ENCODE measurements around the gene ING3.
A peak's percentile ranks its signal among the peaks of the same experiment; 100 is the strongest.

The ING3 gene
- 49.0 reads per million, percentile 67 among the genes with 10 or more reads in this experiment for total RNA-seq

DNA sequence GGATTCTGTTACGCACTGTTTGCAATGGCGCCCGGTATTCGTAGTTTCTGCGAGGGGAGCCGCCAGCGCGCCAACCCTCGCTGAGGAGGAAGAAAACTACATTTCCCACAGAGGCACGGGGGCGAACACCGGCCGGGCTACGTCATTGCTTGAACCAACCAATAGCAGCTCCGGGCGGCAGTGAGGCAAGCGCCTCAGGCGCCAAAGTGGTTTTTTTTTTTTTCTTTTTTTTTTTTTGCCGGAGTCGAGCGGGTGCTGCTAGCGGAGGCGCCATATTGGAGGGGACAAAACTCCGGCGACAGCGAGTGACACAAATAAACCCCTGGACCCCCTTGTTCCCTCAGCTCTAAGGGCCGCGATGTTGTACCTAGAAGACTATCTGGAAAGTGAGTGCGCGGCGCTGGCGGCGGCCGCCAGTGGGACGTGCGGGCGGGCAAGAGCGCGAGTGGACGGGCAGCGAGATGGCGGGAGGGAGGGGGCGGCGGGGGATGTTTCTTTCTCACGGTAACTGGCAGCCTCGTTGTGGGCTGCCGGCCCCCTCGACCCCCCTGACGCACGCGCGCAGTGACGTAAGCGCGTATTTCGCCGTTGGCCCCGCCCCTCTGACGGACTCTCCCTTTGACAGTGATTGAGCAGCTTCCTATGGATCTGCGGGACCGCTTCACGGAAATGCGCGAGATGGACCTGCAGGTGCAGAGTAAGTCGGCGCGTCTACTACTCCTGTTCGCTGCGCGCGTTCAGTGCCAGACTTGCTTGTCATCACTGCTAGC is at the start of gene ING3:
ING3 (plus strand) TSS at position 239 of the 770 bp plus-strand sequence; CDS start at position 359, 120 bp downstream.
- peak; percentile 96 for DNase-seq

- no peak for DNase-seq
These were observed 35.1 kb upstream of the ING3 start for GRCh38 chr7:120915314-120916105.

DNA sequence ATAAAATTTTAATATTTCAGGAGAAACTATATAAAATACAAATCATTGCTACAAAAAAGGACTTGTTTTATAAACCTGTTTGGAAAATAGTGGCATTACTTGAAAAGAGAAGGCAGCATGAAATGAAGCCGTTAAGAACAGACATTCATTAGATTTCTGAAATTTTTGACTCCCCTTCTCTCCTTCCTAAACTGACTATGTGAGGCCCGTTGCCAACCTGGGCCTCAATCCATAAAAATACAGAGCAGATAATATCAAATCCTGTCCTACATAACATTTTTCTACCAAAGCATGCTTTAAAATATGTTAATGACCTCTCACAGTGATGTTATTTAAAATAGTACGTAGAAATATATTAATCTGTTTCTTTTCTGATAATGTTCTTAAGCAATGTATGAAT is 34.5 kb upstream of the ING3 start:
- no peak for DNase-seq

GRCh38 chr7:120916538-120916937 is 34.0 kb upstream of the ING3 start:
- DNase-seq = no peak

DNA sequence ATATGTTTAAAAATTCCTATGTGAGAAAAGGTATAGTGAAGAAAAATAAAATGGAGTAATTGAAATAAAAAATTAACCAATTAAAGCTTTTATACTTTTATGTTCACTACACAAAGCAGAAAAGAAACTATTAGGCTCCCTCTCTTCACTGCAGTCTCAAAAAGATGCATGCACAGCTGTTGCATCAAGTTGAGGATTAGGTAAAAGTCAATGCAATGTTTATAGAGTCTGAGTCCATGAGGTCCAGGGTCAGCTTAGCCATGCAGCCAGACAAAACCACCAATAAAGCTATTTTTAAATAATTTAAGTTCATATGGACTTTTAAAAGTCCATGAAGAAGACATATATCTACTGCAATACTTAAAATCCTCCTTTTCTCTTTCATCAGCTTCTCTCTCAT is 31.1 kb upstream of the ING3 start:
- no peak for DNase-seq

DNA sequence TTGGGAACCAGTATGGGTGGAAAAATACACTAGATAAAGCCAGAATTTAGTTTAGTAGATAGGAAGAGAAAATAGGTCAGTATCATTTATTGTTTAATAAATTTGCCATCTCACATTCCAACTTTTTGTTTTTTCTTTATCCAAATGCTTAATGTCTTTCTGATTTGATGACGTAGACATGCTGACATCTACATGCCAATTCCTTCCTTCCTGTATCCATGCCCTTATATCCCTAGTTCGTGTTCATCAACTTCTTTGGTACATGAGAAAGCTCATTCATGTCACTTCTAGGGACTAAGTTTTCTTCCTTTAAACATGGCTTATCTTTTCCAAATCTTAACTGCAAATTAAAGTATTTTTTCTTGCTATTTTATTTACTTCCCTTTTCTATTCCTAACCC is 30.5 kb upstream of the ING3 start:
- no peak for DNase-seq

GRCh38 chr7:120920591-120921274 is 29.8 kb upstream of the ING3 start:
- no peak for DNase-seq

DNA sequence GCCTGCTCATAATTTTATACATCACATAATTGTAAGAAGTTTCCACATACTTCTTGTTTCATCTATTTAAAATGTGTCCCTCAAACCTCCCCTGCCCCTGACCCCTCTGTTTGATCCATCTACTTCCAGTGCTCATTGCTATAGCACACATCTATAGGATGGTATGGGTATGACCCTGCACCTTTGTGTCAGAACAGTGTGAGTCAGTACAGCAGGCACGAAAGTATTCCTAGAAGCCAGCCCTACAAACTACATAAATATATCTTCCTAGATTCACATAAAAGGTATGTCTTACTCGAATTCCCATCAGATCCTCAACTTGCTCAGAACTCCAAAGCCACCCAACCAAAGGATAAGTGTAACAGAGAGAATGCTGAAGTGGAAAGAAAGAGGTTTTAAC is 25.7 kb upstream of the ING3 start:
- DNase-seq = no peak

- no peak for DNase-seq
These were observed 25.2 kb upstream of the ING3 start for GRCh38 chr7:120925392-120925791.

DNA sequence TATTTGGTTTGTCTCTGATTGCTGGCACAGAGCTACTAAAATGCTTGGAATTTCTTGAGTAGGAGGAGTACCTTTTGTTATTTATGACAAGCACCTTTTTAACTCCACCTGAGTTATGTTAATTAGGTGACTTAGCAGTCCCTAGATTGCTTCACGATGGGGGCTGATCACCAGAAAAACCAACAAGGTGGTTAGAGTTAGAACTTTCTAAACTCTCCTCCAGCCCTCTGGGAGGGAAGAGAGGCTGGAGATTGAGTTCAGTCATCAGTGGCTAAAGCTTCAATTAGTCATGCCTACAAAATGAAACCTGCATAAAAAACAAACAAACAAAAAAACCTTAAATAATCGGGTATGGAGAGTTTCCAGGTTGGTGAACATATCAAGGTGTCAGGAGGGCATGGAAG is 23.6 kb upstream of the ING3 start:
- DNase-seq = no peak

- no peak for DNase-seq
These were observed 23.0 kb upstream of the ING3 start for GRCh38 chr7:120927454-120928103.

GRCh38 chr7:120931243-120931642 is 19.3 kb upstream of the ING3 start:
- DNase-seq = no peak

- DNase-seq = no peak
These were observed 17.1 kb upstream of the ING3 start for GRCh38 chr7:120933475-120933874.

DNA sequence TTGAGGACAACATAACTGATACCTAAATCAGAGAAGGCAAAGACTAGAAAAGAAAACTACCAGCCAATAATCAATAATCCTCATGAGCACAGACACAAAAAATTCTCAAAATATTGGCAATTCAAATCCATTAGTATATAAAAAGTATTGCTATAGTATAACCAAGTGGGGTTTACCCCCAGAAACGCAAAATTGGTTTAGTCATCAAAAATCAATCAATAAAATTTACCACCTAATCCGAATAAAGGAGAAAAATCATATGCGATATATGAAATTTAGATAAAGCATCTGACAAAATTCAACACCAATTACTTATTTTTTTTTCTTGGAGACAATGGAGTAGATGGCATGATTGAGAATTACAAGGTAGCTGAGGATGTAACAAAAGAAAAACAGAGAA is 11.2 kb upstream of the ING3 start:
- no peak for DNase-seq

- no peak for DNase-seq
These were observed 9.5 kb upstream of the ING3 start for GRCh38 chr7:120941064-120941463.

DNA sequence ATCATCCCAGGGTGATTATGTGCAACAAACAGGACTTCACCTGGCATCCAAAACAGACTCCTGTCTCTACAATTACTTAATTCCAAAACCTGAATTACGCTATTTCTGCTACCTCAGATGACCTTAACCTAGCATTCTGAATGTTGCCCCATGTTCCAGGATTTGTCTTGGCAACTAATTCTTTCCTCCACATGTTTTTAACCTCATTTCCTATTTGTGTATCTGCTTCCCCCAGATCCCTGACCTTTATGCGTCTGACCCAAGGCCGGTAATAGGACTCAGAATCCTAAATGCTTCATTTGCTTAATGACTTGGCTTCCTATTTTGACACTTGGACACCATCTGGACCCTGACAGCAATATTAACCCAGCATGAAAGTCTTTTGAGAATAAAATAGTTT is 8.7 kb upstream of the ING3 start:
- DNase-seq = no peak

GRCh38 chr7:120942861-120943260 is 7.7 kb upstream of the ING3 start:
- no peak for DNase-seq

GRCh38 chr7:120944826-120945562 is 5.6 kb upstream of the ING3 start:
- DNase-seq = no peak

DNA sequence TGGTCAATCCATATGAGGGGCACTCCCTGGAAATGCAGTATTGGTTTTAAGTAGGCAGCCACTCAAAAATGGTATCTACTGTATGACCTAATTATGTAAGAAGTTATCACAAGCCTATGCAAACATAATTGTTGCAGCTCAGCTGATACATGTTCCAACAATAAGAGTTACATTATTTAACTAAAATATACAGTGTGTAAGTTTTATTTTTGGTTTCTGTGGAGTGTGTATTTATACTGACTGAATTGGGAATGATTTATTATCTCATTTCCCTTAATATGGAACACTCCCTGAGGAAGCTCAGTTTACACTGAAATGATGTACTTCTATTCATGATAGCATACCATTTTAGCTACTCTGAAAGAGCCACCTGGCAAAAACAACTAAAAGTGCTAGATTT is 2.6 kb upstream of the ING3 start:
- DNase-seq = no peak

GRCh38 chr7:120949393-120949911 is 1.1 kb upstream of the ING3 start:
- no peak for DNase-seq

- DNase-seq = no peak
These were observed 509 bp upstream of the ING3 start for GRCh38 chr7:120949998-120950538.

DNA sequence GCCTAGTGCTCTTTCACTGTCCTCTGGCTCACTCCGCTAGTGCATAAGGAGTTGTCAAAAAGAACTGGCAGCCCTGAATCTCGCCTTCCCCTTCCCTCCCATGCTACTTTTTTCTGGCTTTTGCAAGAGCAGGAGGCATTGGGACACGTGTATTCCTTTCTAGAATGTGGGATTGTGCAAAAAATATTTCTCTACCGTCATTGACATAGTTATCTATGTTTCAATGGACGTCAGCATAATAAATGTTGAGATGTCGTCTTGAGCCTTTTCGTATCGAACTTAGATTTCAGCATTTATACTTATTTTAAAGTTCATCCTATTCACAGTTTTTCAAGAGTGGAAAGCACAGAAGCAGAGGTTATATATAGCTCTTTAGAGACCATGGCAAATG is 727 bp downstream of the ING3 start:
- no peak for DNase-seq
